Gastroesophageal sphincter (tissue), 3 donors: Measurements from ENCODE around the gene KIRREL2.

ENCODE experiments used
- POLR2A ChIP-seq, 2 donors: fragments of 450-650 bp; IDR thresholded peaks; one replicate each; pipeline ENCODE4 v1.6.1; 2017; ENCODE audit warnings: antibody characterized with exemption in 2 of 2, mild to moderate bottlenecking in 2 of 2, moderate library complexity in 1 of 2
- TF ChIP-seq, protein P1 (sequence below), 4 experiments: fragments of 200-600 bp in 2 of 4; fragments of 450-650 bp in 2 of 4; sonication (generic) in 1 of 4; IDR thresholded peaks; one replicate each; pipeline ENCODE4 v1.5.1; 2017 to 2019; ENCODE audit warnings: antibody characterized with exemption in 4 of 4, mild to moderate bottlenecking in 2 of 4, moderate library complexity in 2 of 4

DNA sequence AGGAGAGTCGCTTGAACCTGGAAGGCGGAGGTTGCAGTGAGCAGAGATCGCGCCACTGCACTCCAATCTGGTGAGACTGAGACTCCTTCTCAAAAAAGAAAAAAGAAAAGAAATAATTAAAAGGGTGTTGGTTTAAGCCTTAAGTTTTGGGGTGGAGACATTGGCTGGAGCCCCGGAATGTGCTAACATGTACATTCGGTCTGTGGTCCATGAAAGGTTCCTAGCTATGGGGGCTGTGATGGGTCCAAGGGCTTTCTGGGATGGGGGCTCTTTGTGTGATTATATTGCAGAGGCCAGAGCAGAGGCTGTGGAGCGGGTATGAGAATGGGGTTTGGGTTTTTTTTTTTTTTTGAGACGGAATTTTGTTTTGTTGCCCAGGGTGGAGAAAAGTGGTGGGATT is 29.2 kb downstream of the KIRREL2 start:
- no peak for TF ChIP-seq POLR2A (IDR thresholded peaks at IDR 0.05)
- TF ChIP-seq, protein P1, sequence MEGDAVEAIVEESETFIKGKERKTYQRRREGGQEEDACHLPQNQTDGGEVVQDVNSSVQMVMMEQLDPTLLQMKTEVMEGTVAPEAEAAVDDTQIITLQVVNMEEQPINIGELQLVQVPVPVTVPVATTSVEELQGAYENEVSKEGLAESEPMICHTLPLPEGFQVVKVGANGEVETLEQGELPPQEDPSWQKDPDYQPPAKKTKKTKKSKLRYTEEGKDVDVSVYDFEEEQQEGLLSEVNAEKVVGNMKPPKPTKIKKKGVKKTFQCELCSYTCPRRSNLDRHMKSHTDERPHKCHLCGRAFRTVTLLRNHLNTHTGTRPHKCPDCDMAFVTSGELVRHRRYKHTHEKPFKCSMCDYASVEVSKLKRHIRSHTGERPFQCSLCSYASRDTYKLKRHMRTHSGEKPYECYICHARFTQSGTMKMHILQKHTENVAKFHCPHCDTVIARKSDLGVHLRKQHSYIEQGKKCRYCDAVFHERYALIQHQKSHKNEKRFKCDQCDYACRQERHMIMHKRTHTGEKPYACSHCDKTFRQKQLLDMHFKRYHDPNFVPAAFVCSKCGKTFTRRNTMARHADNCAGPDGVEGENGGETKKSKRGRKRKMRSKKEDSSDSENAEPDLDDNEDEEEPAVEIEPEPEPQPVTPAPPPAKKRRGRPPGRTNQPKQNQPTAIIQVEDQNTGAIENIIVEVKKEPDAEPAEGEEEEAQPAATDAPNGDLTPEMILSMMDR (IDR thresholded peaks at IDR 0.05), result no peak
